Activated naive CD4-positive, alpha-beta T cell treated with anti-CD3 and anti-CD28 coated beads, Interleukin-2, amount 10 ng/mL, durations not matched to agents 7 days and 5 days (primary cell): Measurements from ENCODE around the gene PI4KA.
"Not testable (repeated sequence)": the region's sequence is repeated elsewhere in the genome, so short reads cannot be mapped to it uniquely, and the experiment has no call there.

ENCODE experiments used
- CTCF ChIA-PET: fragments of 350-600 bp; sonication (Branson Sonifier 250); formaldehyde crosslinking; loops from one replicate; lab custom pipeline; 2021; ENCODE audit warnings: antibody characterized with exemption; lab: Charles Lee
- DNase-seq: peaks from one replicate; pipeline ENCODE4 v3.0.0-alpha.2; 2020
- H3K27ac Mint-ChIP-seq: one replicate; pipeline ENCODE4 v1.8.0; 2021; ENCODE audit warnings: mild to moderate bottlenecking, moderate library complexity, mixed read lengths
- H3K27me3 Mint-ChIP-seq: one replicate; pipeline ENCODE4 v1.8.0; 2021; ENCODE audit warnings: mild to moderate bottlenecking, mixed read lengths
- H3K36me3 Mint-ChIP-seq: one replicate; pipeline ENCODE4 v1.8.0; 2021; ENCODE audit warnings: mixed read lengths
- H3K4me1 Mint-ChIP-seq: one replicate; pipeline ENCODE4 v1.8.0; 2021; ENCODE audit warnings: mixed read lengths
- H3K4me3 Mint-ChIP-seq: one replicate; pipeline ENCODE4 v1.8.0; 2021; ENCODE audit warnings: mild to moderate bottlenecking, moderate library complexity, mixed read lengths
- H3K9me3 Mint-ChIP-seq: one replicate; pipeline ENCODE4 v1.8.0; 2021; ENCODE audit warnings: mixed read lengths

Gene PI4KA

GRCh38 chr22:20782596-20783299 lies 75.9 kb downstream of the PI4KA start:
- Mint-ChIP-seq H3K4me3 (no peak overlapping the region), H3K27ac (no peak overlapping the region), H3K36me3 (peaks cover 17% of the 10 kb centered on the region), H3K4me1 (peaks cover 6% of the 10 kb centered on the region), H3K9me3 (no peaks in the 10 kb centered on the region), H3K27me3 (no peaks in the 10 kb centered on the region)
- CTCF ChIA-PET = interaction anchor here (0.6 to 2.6 kb wide), 4 partner anchors 11 to 36 kb away, joined by 3 to 16 read pairs (median 3); no protein-coding TSS in a partner anchor
- no peak for DNase-seq

GRCh38 chr22:20782083-20782482 lies 76.5 kb downstream of the PI4KA start:
- Mint-ChIP-seq H3K4me3 (no peak overlapping the region), H3K4me1 (peaks cover 6% of the 10 kb centered on the region), H3K27ac (no peak overlapping the region), H3K9me3 (no peaks in the 10 kb centered on the region), H3K27me3 (no peaks in the 10 kb centered on the region), H3K36me3 (peaks cover 17% of the 10 kb centered on the region)
- CTCF ChIA-PET = no interaction called here
- no peak for DNase-seq

GRCh38 chr22:20781272-20781990 lies 77.2 kb downstream of the PI4KA start:
- H3K4me3 Mint-ChIP-seq = no peak overlapping the region
- H3K4me1 Mint-ChIP-seq = peaks cover 6% of the 10 kb centered on the region
- no peak for DNase-seq
- no peaks in the 10 kb centered on the region for H3K9me3 Mint-ChIP-seq
- H3K27ac Mint-ChIP-seq = no peak overlapping the region
- no peaks in the 10 kb centered on the region for H3K27me3 Mint-ChIP-seq
- CTCF ChIA-PET = no interaction called here
- H3K36me3 Mint-ChIP-seq = peaks cover 17% of the 10 kb centered on the region

- no peaks in the 10 kb centered on the region for H3K27me3 Mint-ChIP-seq
- DNase-seq = no peak
- peak overlapping the region; percentile 7 for H3K27ac Mint-ChIP-seq
- H3K4me3 Mint-ChIP-seq = no peak overlapping the region
- peaks cover 19% of the 10 kb centered on the region for H3K36me3 Mint-ChIP-seq
- CTCF ChIA-PET = interaction anchor here (1.2 kb wide), 1 partner anchor 13 kb away, joined by 3 read pairs; no protein-coding TSS in a partner anchor
- peaks cover 6% of the 10 kb centered on the region for H3K4me1 Mint-ChIP-seq
- no peaks in the 10 kb centered on the region for H3K9me3 Mint-ChIP-seq
These were observed 78.8 kb downstream of the PI4KA start for GRCh38 chr22:20779818-20780158.

GRCh38 chr22:20779014-20779817 lies 79.4 kb downstream of the PI4KA start:
- Mint-ChIP-seq H3K4me1 (peaks cover 6% of the 10 kb centered on the region), H3K36me3 (peaks cover 19% of the 10 kb centered on the region), H3K27me3 (no peaks in the 10 kb centered on the region), H3K9me3 (no peaks in the 10 kb centered on the region), H3K4me3 (no peak overlapping the region), H3K27ac (no peak overlapping the region)
- CTCF ChIA-PET = no interaction called here
- no peak for DNase-seq

GRCh38 chr22:20777420-20778177 lies 81.0 kb downstream of the PI4KA start:
- CTCF ChIA-PET = no interaction called here
- no peak overlapping the region for H3K4me3 Mint-ChIP-seq
- H3K27me3 Mint-ChIP-seq = no peaks in the 10 kb centered on the region
- no peaks in the 10 kb centered on the region for H3K9me3 Mint-ChIP-seq
- peaks cover 6% of the 10 kb centered on the region for H3K4me1 Mint-ChIP-seq
- peaks cover 20% of the 10 kb centered on the region for H3K36me3 Mint-ChIP-seq
- no peak overlapping the region for H3K27ac Mint-ChIP-seq
- no peak for DNase-seq

GRCh38 chr22:20776624-20777405 lies 81.8 kb downstream of the PI4KA start:
- peaks cover 20% of the 10 kb centered on the region for H3K36me3 Mint-ChIP-seq
- no peak overlapping the region for H3K27ac Mint-ChIP-seq
- no peaks in the 10 kb centered on the region for H3K27me3 Mint-ChIP-seq
- no peak overlapping the region for H3K4me3 Mint-ChIP-seq
- no peaks in the 10 kb centered on the region for H3K9me3 Mint-ChIP-seq
- peaks cover 6% of the 10 kb centered on the region for H3K4me1 Mint-ChIP-seq
- no peak for DNase-seq
- CTCF ChIA-PET = no interaction called here

GRCh38 chr22:20775342-20775895 lies 83.2 kb downstream of the PI4KA start:
- H3K4me3 Mint-ChIP-seq = no peak overlapping the region
- CTCF ChIA-PET = interaction anchor here (0.8 kb wide), 1 partner anchor 33 kb away, joined by 3 read pairs; no protein-coding TSS in a partner anchor

GRCh38 chr22:20774882-20775281 lies 83.7 kb downstream of the PI4KA start:
- Mint-ChIP-seq H3K27ac (no peak overlapping the region), H3K4me1 (peaks cover 6% of the 10 kb centered on the region), H3K36me3 (peaks cover 22% of the 10 kb centered on the region), H3K27me3 (no peaks in the 10 kb centered on the region), H3K9me3 (no peaks in the 10 kb centered on the region), H3K4me3 (no peak overlapping the region)
- DNase-seq = no peak
- CTCF ChIA-PET = no interaction called here

More at GRCh38 chr22:20775342-20775895, 83.2 kb downstream of the PI4KA start:
- Mint-ChIP-seq H3K36me3 (peaks cover 23% of the 10 kb centered on the region), H3K9me3 (no peaks in the 10 kb centered on the region), H3K4me1 (peaks cover 6% of the 10 kb centered on the region), H3K27ac (no peak overlapping the region), H3K27me3 (no peaks in the 10 kb centered on the region)
- DNase-seq = no peak

GRCh38 chr22:20773793-20774212 lies 84.8 kb downstream of the PI4KA start, which contains the start of gene SERPIND1:
Gene SERPIND1 (plus strand): TSS chr22:20774113. CDS start chr22:20779313, 5,200 bp downstream.
- Mint-ChIP-seq H3K9me3 (no peaks in the 10 kb centered on the region), H3K36me3 (peaks cover 14% of the 10 kb centered on the region), H3K27me3 (no peaks in the 10 kb centered on the region), H3K4me1 (peaks cover 1% of the 10 kb centered on the region), H3K27ac (no peak within 1 kb of the TSS), H3K4me3 (no peak within 1 kb of the TSS)
- CTCF ChIA-PET = interaction anchor here (1.2 kb wide), 1 partner anchor 11 kb away, joined by 6 read pairs; no protein-coding TSS in a partner anchor
- DNase-seq = no peak

- Mint-ChIP-seq H3K4me1 (peaks cover 5% of the 10 kb centered on the region), H3K27ac (no peak overlapping the region), H3K27me3 (no peaks in the 10 kb centered on the region), H3K36me3 (peaks cover 14% of the 10 kb centered on the region), H3K4me3 (no peak overlapping the region), H3K9me3 (no peaks in the 10 kb centered on the region)
- no peak for DNase-seq
- CTCF ChIA-PET = no interaction called here
These were observed 86.5 kb downstream of the PI4KA start for GRCh38 chr22:20771918-20772625.

- CTCF ChIA-PET, H3K4me1 Mint-ChIP-seq, H3K4me3 Mint-ChIP-seq, H3K9me3 Mint-ChIP-seq, DNase-seq, H3K27ac Mint-ChIP-seq, H3K27me3 Mint-ChIP-seq: not testable (repeated sequence)
- H3K36me3 Mint-ChIP-seq = peaks cover 22% of the 10 kb centered on the region
These were observed 89.2 kb downstream of the PI4KA start for GRCh38 chr22:20769496-20769826.
